ENCODE data around the gene PHYKPL.

- TF ChIP-seq CTCF (IDR thresholded peaks at IDR 0.05) (no peak), POLR2AphosphoS5 (IDR thresholded peaks at IDR 0.05; ENCODE audit: insufficient read depth in 1 of 2, low read depth in 1 of 2) (no peak), POLR2A (IDR thresholded peaks at IDR 0.05) (no peak)
Observed at GRCh38 chr5:178248750-178249149, 16.1 kb upstream of the PHYKPL start.
